Measurements from ENCODE around the gene DMD. TPM values are rescaled to one million over a fixed set of nuclear protein-coding genes. Genes with fewer than 3 reads are reported as not detected.

DMD gene
- total RNA-seq, 1 experiment from 2014 or later = 19.3 TPM

DNA sequence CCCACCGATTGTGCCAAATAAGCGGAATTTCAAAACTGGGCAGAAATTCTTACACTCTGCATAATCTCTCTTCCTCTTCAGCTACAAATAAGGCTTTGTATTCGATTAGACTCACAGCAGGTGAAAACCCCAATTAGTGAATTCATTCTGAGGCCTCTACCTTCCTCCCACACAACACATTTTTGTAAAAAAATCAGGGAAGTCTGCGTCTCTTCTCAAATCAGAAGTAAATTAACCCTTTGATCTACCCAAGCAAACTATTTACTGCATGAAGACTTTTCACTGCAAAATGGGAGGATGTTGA, 1938.9 kb downstream of the DMD start:
- Mint-ChIP-seq H3K36me3 (ENCODE audit: insufficient read depth, unreplicated experiment) (no peaks in the 10 kb centered on the region), H3K4me3 (ENCODE audit: unreplicated experiment) (no peak overlapping the region), H3K27me3 (ENCODE audit: insufficient read depth, unreplicated experiment) (peaks cover 36% of the 10 kb centered on the region), H3K27ac (ENCODE audit: low read depth, unreplicated experiment) (no peak overlapping the region), H3K9me3 (ENCODE audit: unreplicated experiment) (no peaks in the 10 kb centered on the region), H3K4me1 (ENCODE audit: insufficient read depth, unreplicated experiment) (no peaks in the 10 kb centered on the region)
- BruUV-seq (replicated peaks) = no TSS peak
- TF ChIP-seq, protein P1, sequence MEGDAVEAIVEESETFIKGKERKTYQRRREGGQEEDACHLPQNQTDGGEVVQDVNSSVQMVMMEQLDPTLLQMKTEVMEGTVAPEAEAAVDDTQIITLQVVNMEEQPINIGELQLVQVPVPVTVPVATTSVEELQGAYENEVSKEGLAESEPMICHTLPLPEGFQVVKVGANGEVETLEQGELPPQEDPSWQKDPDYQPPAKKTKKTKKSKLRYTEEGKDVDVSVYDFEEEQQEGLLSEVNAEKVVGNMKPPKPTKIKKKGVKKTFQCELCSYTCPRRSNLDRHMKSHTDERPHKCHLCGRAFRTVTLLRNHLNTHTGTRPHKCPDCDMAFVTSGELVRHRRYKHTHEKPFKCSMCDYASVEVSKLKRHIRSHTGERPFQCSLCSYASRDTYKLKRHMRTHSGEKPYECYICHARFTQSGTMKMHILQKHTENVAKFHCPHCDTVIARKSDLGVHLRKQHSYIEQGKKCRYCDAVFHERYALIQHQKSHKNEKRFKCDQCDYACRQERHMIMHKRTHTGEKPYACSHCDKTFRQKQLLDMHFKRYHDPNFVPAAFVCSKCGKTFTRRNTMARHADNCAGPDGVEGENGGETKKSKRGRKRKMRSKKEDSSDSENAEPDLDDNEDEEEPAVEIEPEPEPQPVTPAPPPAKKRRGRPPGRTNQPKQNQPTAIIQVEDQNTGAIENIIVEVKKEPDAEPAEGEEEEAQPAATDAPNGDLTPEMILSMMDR (IDR thresholded peaks at IDR 0.05; ENCODE audit: unreplicated experiment) = no peak
- intact Hi-C loops (cut with micrococcal nuclease) = no loop called here
- POLR2A ChIA-PET = no interaction called here
- CTCF ChIA-PET = interaction anchor here (0.6 kb wide), 1 partner anchor 236 kb away, joined by 3 read pairs; no protein-coding TSS in a partner anchor
- DNase-seq (ENCODE audit: unreplicated experiment) = no peak

DNA sequence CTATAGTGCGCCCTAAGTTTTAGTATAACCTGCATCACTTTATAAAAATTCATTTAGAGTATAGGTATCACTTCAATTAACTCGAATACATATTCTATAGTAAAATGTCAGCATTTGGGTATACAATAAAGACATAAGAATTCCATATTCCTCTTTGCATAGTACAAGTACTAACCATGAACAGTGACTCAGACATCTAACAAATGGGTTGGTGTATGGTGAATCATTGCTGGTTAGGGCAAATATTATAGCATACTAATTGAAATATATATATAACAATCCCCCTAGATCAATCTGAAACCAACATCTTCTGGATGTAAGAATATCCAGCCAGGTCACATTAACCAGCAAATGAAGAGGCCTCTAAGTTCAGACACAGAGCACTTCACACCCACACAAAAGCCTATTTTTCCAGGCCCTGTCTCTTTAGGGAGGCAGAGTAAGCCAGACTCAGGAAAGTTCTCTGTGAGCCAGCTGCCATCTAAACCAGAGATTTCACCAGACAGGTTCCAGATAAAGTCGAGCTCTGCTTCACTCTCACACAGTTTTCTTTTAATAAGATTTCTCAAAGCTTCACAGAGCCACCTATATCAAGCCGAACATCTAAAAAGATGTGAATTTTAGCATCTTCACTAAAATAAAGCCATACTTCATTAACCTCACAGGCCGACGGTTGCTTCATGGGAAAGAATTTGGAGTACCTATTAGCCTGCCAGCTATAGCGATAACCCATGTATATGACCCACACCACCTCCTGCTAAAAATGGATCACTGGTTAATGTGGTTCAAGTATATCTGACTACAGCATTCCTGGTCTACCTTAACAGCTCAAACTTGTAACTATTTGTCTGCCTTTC, 1939.5 kb downstream of the DMD start:
- BruUV-seq (replicated peaks) = no TSS peak
- Mint-ChIP-seq H3K36me3 (ENCODE audit: insufficient read depth, unreplicated experiment) (no peaks in the 10 kb centered on the region), H3K4me3 (ENCODE audit: unreplicated experiment) (no peak overlapping the region), H3K4me1 (ENCODE audit: insufficient read depth, unreplicated experiment) (no peaks in the 10 kb centered on the region), H3K27ac (ENCODE audit: low read depth, unreplicated experiment) (no peak overlapping the region), H3K9me3 (ENCODE audit: unreplicated experiment) (no peaks in the 10 kb centered on the region), H3K27me3 (ENCODE audit: insufficient read depth, unreplicated experiment) (peaks cover 36% of the 10 kb centered on the region)
- peak; percentile 2 for DNase-seq (ENCODE audit: unreplicated experiment)
- ChIA-PET CTCF (interaction anchor here (0.8 to 1.4 kb wide), 4 partner anchors 7 to 60 kb away, joined by 3 to 7 read pairs (median 6); no protein-coding TSS in a partner anchor), POLR2A (interaction anchor here (1.1 kb wide), 1 partner anchor 51 kb away, joined by 4 read pairs; no protein-coding TSS in a partner anchor)
- intact Hi-C loops (cut with micrococcal nuclease) = no loop called here
- TF ChIP-seq, protein P1 (IDR thresholded peaks at IDR 0.05; ENCODE audit: unreplicated experiment) = no peak

DNA sequence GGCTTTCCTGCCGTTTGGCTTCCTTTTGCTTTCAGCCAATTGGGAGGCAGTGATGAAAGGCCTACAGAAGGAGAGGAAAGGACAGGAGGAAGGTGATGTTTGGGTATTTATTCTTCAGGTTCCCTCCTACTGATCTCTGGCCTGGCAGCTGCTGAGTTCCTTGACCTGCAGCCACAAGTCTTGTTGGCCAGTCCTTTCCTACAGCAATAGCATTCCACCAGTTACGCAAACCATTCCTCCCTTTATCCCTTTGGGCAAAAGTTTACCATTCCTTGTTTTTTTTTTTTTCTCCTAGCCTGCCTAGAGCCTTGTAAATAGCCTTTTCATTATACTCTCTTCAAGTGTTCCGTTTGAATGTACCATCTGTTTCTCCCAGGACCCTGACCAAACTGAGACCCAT, 1941.4 kb downstream of the DMD start:
- Mint-ChIP-seq H3K27me3 (ENCODE audit: insufficient read depth, unreplicated experiment) (peaks cover 32% of the 10 kb centered on the region), H3K36me3 (ENCODE audit: insufficient read depth, unreplicated experiment) (no peaks in the 10 kb centered on the region), H3K27ac (ENCODE audit: low read depth, unreplicated experiment) (no peak overlapping the region), H3K4me3 (ENCODE audit: unreplicated experiment) (no peak overlapping the region), H3K9me3 (ENCODE audit: unreplicated experiment) (no peaks in the 10 kb centered on the region), H3K4me1 (ENCODE audit: insufficient read depth, unreplicated experiment) (no peaks in the 10 kb centered on the region)
- BruUV-seq (replicated peaks) = no TSS peak
- no peak for DNase-seq (ENCODE audit: unreplicated experiment)
- intact Hi-C loops (cut with micrococcal nuclease) = loop anchor here (5.0 kb wide), 1 partner anchor 337 kb away; no protein-coding TSS in a partner anchor
- TF ChIP-seq, protein P1 (IDR thresholded peaks at IDR 0.05; ENCODE audit: unreplicated experiment) = no peak
- ChIA-PET POLR2A (no interaction called here), CTCF (interaction anchor here (0.6 kb wide), 1 partner anchor 56 kb away, joined by 4 read pairs; no protein-coding TSS in a partner anchor)

DNA sequence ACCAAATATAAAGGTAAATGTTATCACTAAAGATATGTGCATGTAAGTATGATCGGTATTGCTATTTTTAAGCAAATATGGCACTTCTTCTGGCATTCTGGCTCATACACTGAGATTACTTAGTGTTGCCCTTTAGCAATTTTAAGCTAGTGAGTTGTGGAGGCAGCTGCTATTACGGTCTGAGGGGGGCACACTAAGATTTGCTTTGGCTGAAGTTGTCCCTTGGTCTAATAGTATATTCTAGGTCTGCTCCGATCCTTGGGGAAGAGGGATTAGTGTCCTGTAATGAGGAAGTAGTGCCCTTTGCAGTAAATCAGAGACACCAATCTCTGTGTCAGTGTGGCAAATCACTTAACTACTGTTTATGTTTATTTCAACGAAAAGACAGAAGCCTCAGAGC, 1943.0 kb downstream of the DMD start:
- TF ChIP-seq, protein P1 (IDR thresholded peaks at IDR 0.05; ENCODE audit: unreplicated experiment) = no peak
- Mint-ChIP-seq H3K9me3 (ENCODE audit: unreplicated experiment) (no peaks in the 10 kb centered on the region), H3K27me3 (ENCODE audit: insufficient read depth, unreplicated experiment) (peaks cover 33% of the 10 kb centered on the region), H3K36me3 (ENCODE audit: insufficient read depth, unreplicated experiment) (no peaks in the 10 kb centered on the region), H3K27ac (ENCODE audit: low read depth, unreplicated experiment) (no peak overlapping the region), H3K4me1 (ENCODE audit: insufficient read depth, unreplicated experiment) (peaks cover 8% of the 10 kb centered on the region), H3K4me3 (ENCODE audit: unreplicated experiment) (no peak overlapping the region)
- no peak for DNase-seq (ENCODE audit: unreplicated experiment)
- intact Hi-C loops (cut with micrococcal nuclease) = loop anchor here (5.0 kb wide), 1 partner anchor 339 kb away; no protein-coding TSS in a partner anchor
- POLR2A ChIA-PET = no interaction called here
- BruUV-seq (replicated peaks) = no TSS peak
- CTCF ChIA-PET = no interaction called here

Data from MCF 10A (cell line).